ENCODE results near the gene ZCCHC17. TPM values are rescaled to one million over a fixed set of nuclear protein-coding genes. Genes with fewer than 3 reads are reported as not detected.
"Not testable (repeated sequence)": the region's sequence is repeated elsewhere in the genome, so short reads cannot be mapped to it uniquely, and the experiment has no call there.

Gene ZCCHC17
- 10 to 100 TPM; 20.8 to 21.2 TPM for total RNA-seq

- no peaks in the 10 kb centered on the region for H3K9me3 Mint-ChIP-seq
- H3K4me1 Mint-ChIP-seq (ENCODE audit: low read depth): peaks cover 36% of the 10 kb centered on the region
- no peak within 1 kb of the TSS for H3K4me3 Mint-ChIP-seq
- no peaks in the 10 kb centered on the region for H3K27me3 Mint-ChIP-seq (ENCODE audit: low read depth)
- H3K36me3 Mint-ChIP-seq (ENCODE audit: low read depth): peaks cover 20% of the 10 kb centered on the region
- intact Hi-C loops (cut with micrococcal nuclease): loop anchor here (1.0 to 10.0 kb wide), 3 partner anchors 231 to 638 kb away; partner anchors contain the start of genes PTP4A2 and PUM1
- CTCF ChIA-PET: interaction anchor here (0.6 to 1.6 kb wide), 3 partner anchors 13 to 135 kb away, joined by 3 to 4 read pairs (median 3); no protein-coding TSS in a partner anchor
- DNase-seq: peak; percentile 97
- no peak within 1 kb of the TSS for H3K27ac Mint-ChIP-seq
These were observed at the start of gene ZCCHC17, which contains the start of gene SNRNP40 for GRCh38 chr1:31296486-31297276. Gene ZCCHC17 (plus strand): TSS chr1:31297032. CDS start chr1:31310099, 13,067 bp downstream. Gene SNRNP40 (minus strand): TSS chr1:31296788. CDS start chr1:31296751, 37 bp downstream.

- H3K9me3 Mint-ChIP-seq: no peaks in the 10 kb centered on the region
- H3K27ac Mint-ChIP-seq: no peak overlapping the region
- no peaks in the 10 kb centered on the region for H3K27me3 Mint-ChIP-seq (ENCODE audit: low read depth)
- H3K4me3 Mint-ChIP-seq: no peak overlapping the region
- intact Hi-C loops (cut with micrococcal nuclease): no loop called here
- H3K36me3 Mint-ChIP-seq (ENCODE audit: low read depth): no peaks in the 10 kb centered on the region
- no peaks in the 10 kb centered on the region for H3K4me1 Mint-ChIP-seq (ENCODE audit: low read depth)
- no peak for DNase-seq
- CTCF ChIA-PET: interaction anchor here (0.7 kb wide), 1 partner anchor 408 kb away, joined by 3 read pairs; no protein-coding TSS in a partner anchor
These were observed 48.6 kb upstream of the ZCCHC17 start for GRCh38 chr1:31248276-31248675.

- DNase-seq: no peak
- CTCF ChIA-PET: no interaction called here
- H3K4me1 Mint-ChIP-seq (ENCODE audit: low read depth): no peaks in the 10 kb centered on the region
- no peak overlapping the region for H3K4me3 Mint-ChIP-seq
- intact Hi-C loops (cut with micrococcal nuclease): no loop called here
- H3K36me3 Mint-ChIP-seq (ENCODE audit: low read depth): no peaks in the 10 kb centered on the region
- H3K27ac Mint-ChIP-seq: no peak overlapping the region
- H3K9me3 Mint-ChIP-seq: no peaks in the 10 kb centered on the region
- H3K27me3 Mint-ChIP-seq (ENCODE audit: low read depth): no peaks in the 10 kb centered on the region
These were observed 47.0 kb upstream of the ZCCHC17 start for GRCh38 chr1:31249854-31250253.

- Mint-ChIP-seq H3K27me3 (ENCODE audit: low read depth) (no peaks in the 10 kb centered on the region), H3K9me3 (no peaks in the 10 kb centered on the region), H3K4me3 (no peak overlapping the region), H3K4me1 (ENCODE audit: low read depth) (no peaks in the 10 kb centered on the region), H3K27ac (no peak overlapping the region), H3K36me3 (ENCODE audit: low read depth) (peaks cover 25% of the 10 kb centered on the region)
- CTCF ChIA-PET: no interaction called here
- no peak for DNase-seq
- intact Hi-C loops (cut with micrococcal nuclease): no loop called here
These were observed 39.6 kb upstream of the ZCCHC17 start for GRCh38 chr1:31257213-31257612.

- Mint-ChIP-seq H3K9me3 (no peaks in the 10 kb centered on the region), H3K4me1 (ENCODE audit: low read depth) (no peaks in the 10 kb centered on the region), H3K36me3 (ENCODE audit: low read depth) (peaks cover 26% of the 10 kb centered on the region), H3K27ac (no peak overlapping the region), H3K4me3 (no peak overlapping the region), H3K27me3 (ENCODE audit: low read depth) (no peaks in the 10 kb centered on the region)
- CTCF ChIA-PET: no interaction called here
- intact Hi-C loops (cut with micrococcal nuclease): no loop called here
- no peak for DNase-seq
These were observed 38.3 kb upstream of the ZCCHC17 start for GRCh38 chr1:31258581-31258980.

- CTCF ChIA-PET: interaction anchor here (0.6 kb wide), 1 partner anchor 36 kb away, joined by 4 read pairs; no protein-coding TSS in a partner anchor
- intact Hi-C loops (cut with micrococcal nuclease): no loop called here
- Mint-ChIP-seq H3K27me3 (ENCODE audit: low read depth) (no peaks in the 10 kb centered on the region), H3K9me3 (no peaks in the 10 kb centered on the region), H3K4me3 (no peak overlapping the region), H3K27ac (no peak overlapping the region), H3K36me3 (ENCODE audit: low read depth) (peaks cover 33% of the 10 kb centered on the region), H3K4me1 (ENCODE audit: low read depth) (no peaks in the 10 kb centered on the region)
- DNase-seq: no peak
These were observed 37.1 kb upstream of the ZCCHC17 start for GRCh38 chr1:31259746-31260145.

GRCh38 chr1:31261916-31262315 is 34.9 kb upstream of the ZCCHC17 start:
- no peak for DNase-seq
- H3K36me3 Mint-ChIP-seq (ENCODE audit: low read depth): peaks cover 38% of the 10 kb centered on the region
- no peak overlapping the region for H3K4me3 Mint-ChIP-seq
- no peak overlapping the region for H3K27ac Mint-ChIP-seq
- CTCF ChIA-PET: no interaction called here
- intact Hi-C loops (cut with micrococcal nuclease): no loop called here
- no peaks in the 10 kb centered on the region for H3K4me1 Mint-ChIP-seq (ENCODE audit: low read depth)
- H3K27me3 Mint-ChIP-seq (ENCODE audit: low read depth): no peaks in the 10 kb centered on the region
- H3K9me3 Mint-ChIP-seq: no peaks in the 10 kb centered on the region

GRCh38 chr1:31262393-31262792 is 34.4 kb upstream of the ZCCHC17 start:
- H3K27ac Mint-ChIP-seq; H3K4me1 Mint-ChIP-seq (ENCODE audit: low read depth); H3K27me3 Mint-ChIP-seq (ENCODE audit: low read depth); intact Hi-C loops (cut with micrococcal nuclease); H3K4me3 Mint-ChIP-seq; DNase-seq; H3K9me3 Mint-ChIP-seq: not testable (repeated sequence)
- CTCF ChIA-PET: interaction anchor here (0.6 kb wide), 1 partner anchor 52 kb away, joined by 6 read pairs; no protein-coding TSS in a partner anchor
- peaks cover 43% of the 10 kb centered on the region for H3K36me3 Mint-ChIP-seq (ENCODE audit: low read depth)

GRCh38 chr1:31263408-31263807 is 33.4 kb upstream of the ZCCHC17 start:
- Mint-ChIP-seq H3K27ac (no peak overlapping the region), H3K4me1 (ENCODE audit: low read depth) (no peaks in the 10 kb centered on the region), H3K36me3 (ENCODE audit: low read depth) (peaks cover 42% of the 10 kb centered on the region), H3K27me3 (ENCODE audit: low read depth) (no peaks in the 10 kb centered on the region), H3K4me3 (no peak overlapping the region), H3K9me3 (no peaks in the 10 kb centered on the region)
- intact Hi-C loops (cut with micrococcal nuclease): no loop called here
- CTCF ChIA-PET: interaction anchor here (0.7 to 1.3 kb wide), 2 partner anchors 15 to 100 kb away, joined by 3 to 5 read pairs; no protein-coding TSS in a partner anchor
- DNase-seq: no peak

- H3K4me3 Mint-ChIP-seq: no peak overlapping the region
- no peaks in the 10 kb centered on the region for H3K4me1 Mint-ChIP-seq (ENCODE audit: low read depth)
- CTCF ChIA-PET: interaction anchor here (1.3 kb wide), 1 partner anchor 14 kb away, joined by 5 read pairs; no protein-coding TSS in a partner anchor
- H3K9me3 Mint-ChIP-seq: no peaks in the 10 kb centered on the region
- no peaks in the 10 kb centered on the region for H3K27me3 Mint-ChIP-seq (ENCODE audit: low read depth)
- no peak for DNase-seq
- no peak overlapping the region for H3K27ac Mint-ChIP-seq
- intact Hi-C loops (cut with micrococcal nuclease): no loop called here
- peaks cover 38% of the 10 kb centered on the region for H3K36me3 Mint-ChIP-seq (ENCODE audit: low read depth)
These were observed 31.9 kb upstream of the ZCCHC17 start for GRCh38 chr1:31264790-31265386.

- Mint-ChIP-seq H3K27me3 (ENCODE audit: low read depth) (no peaks in the 10 kb centered on the region), H3K4me1 (ENCODE audit: low read depth) (no peaks in the 10 kb centered on the region), H3K36me3 (ENCODE audit: low read depth) (peaks cover 38% of the 10 kb centered on the region), H3K27ac (no peak overlapping the region), H3K4me3 (no peak overlapping the region), H3K9me3 (no peaks in the 10 kb centered on the region)
- CTCF ChIA-PET: no interaction called here
- intact Hi-C loops (cut with micrococcal nuclease): no loop called here
- DNase-seq: no peak
These were observed 30.3 kb upstream of the ZCCHC17 start for GRCh38 chr1:31266547-31266946.

GRCh38 chr1:31272369-31272768 is 24.5 kb upstream of the ZCCHC17 start:
- H3K4me3 Mint-ChIP-seq: no peak overlapping the region
- no peaks in the 10 kb centered on the region for H3K9me3 Mint-ChIP-seq
- H3K4me1 Mint-ChIP-seq (ENCODE audit: low read depth): peaks cover 2% of the 10 kb centered on the region
- peaks cover 33% of the 10 kb centered on the region for H3K36me3 Mint-ChIP-seq (ENCODE audit: low read depth)
- DNase-seq: no peak
- CTCF ChIA-PET: no interaction called here
- H3K27ac Mint-ChIP-seq: no peak overlapping the region
- no peaks in the 10 kb centered on the region for H3K27me3 Mint-ChIP-seq (ENCODE audit: low read depth)
- intact Hi-C loops (cut with micrococcal nuclease): no loop called here
